DMS 273 (cell line): Measurements from ENCODE around the gene CYP2W1.
A peak's percentile ranks its signal among the peaks of the same experiment; 100 is the strongest.

Source experiments
- DNase-seq: peaks from one replicate; lab custom pipeline; 2025; ENCODE audit not compliant: unreplicated experiment; lab: John Stamatoyannopoulos, UW

The CYP2W1 gene

DNA sequence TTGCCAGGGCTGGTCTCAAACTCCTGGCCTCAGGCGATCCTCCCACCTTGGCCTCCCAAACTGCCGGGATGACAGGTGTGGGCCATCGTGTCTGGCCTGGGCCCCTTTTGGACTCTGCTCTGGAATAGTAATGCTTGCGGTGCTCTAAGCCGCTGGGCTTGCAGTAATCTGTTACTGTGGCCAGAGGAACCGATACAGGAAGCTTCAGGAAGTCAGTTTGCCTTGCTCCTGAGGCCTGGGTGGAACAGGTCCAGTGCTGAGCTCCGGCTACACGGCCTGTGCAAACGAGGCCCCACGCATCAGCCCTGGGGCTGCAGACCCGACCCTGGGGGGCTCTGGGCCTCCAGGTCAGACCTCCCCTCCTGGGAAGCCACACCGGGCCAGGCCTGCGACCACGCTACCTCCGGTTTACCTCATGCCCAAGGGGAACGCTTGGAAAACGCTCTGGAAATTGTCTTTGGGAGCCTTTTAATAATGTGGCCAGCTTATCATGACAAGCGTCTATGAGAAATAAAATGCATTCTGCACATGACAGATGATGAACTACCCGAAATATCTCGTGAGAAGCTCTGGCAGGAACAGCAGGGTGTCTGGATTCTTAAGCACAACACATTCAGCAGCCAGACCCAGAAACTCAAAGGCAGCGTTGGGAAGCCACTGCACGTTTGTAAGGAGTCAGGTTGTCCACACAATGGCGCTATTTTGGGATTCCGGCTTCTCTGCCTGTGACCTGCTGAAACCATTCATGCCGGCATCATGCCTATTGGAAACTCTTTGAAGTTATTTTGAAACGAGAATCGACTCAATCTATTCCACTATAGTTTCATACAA is 18.4 kb upstream of the CYP2W1 start:
- peak; percentile 90 for DNase-seq

- DNase-seq: no peak
These were observed 16.5 kb upstream of the CYP2W1 start for GRCh38 chr7:966291-967069.

DNA sequence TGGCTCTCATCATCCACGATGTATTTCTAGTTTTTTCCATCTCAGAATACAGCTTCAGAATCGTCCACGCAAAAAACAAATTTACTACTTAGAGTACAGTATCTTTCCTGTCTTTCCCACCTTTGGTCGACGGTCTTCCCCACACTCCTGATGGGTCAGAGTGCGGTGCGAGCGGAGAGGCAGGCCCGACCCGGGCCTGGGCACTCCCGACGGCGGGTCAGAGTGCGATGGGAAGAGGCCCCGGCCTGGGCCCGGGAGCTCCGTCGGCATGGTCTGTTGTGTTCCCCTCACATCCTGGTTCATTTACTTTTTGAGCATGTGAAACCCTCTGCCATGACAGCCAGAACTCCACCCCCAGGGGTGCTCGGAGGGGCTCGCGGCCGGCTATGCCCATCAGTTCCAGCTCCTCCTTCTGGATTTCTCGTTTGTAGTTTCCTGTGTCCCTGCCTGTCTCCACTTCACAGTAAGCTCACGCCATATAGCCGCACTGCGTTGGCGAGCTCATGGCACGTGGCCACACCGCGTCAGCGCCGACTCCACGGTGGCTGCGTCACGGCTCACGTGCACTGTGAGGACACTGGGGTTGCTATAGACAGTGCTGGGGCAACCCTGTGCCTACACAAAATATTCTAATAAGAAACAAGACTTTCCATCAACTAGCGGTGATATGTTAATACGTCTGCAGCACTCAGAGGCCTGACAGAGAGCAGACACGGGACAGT is 15.5 kb upstream of the CYP2W1 start:
- no peak for DNase-seq

GRCh38 chr7:968205-969105 is 14.5 kb upstream of the CYP2W1 start:
- DNase-seq: no peak

DNA sequence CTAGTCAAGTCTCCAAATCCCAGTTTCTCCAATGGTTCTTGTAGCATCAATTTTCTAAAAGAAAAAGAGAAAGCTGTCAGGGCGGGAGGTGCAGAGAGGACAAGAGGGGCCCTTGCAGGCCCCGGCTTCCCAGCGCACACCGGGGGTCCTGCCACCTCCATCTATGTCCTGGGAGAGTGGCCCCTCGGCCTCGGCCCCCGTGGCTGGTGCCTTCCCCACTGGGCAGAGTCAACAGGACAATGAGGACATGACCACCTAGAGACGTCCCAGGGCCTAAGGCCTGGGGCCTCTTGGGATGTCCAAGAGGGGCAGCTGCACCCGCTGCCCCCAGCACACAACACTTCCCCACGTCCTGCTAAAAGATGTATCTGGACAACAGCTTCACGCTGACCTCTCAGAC is 13.6 kb upstream of the CYP2W1 start:
- DNase-seq: no peak

GRCh38 chr7:970744-971143 is 12.2 kb upstream of the CYP2W1 start:
- no peak for DNase-seq

- no peak for DNase-seq
These were observed 10.9 kb upstream of the CYP2W1 start for GRCh38 chr7:972110-972509.

- no peak for DNase-seq
These were observed 10.2 kb upstream of the CYP2W1 start for GRCh38 chr7:972676-973309.

DNA sequence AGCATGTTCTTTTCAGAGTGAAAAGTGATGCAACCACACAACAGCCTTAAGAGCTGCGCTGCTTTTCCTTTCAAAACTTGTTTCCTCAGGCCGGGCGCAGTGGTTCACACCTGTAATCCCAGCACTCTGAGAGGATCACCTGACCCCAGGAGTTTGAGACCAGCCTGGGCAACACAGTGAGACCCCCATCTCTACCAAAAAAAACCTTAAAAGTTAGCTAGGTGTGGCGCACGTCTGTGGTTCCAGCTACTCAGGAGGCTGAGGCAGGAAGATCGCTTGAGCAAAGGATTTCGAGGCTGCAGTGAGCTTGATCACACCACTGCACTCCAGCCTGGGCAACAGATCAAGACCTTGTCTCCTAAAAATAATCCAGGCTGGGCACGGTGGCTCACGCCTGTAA is 9.7 kb upstream of the CYP2W1 start:
- DNase-seq: no peak

GRCh38 chr7:974172-974571 is 8.8 kb upstream of the CYP2W1 start:
- DNase-seq: no peak

GRCh38 chr7:974820-975681 is 7.9 kb upstream of the CYP2W1 start, which contains the start of gene COX19:
TSS of gene COX19 (minus strand) at chr7:975549. CDS start at chr7:975509, 40 bp downstream.
- DNase-seq: peak; percentile 97

DNA sequence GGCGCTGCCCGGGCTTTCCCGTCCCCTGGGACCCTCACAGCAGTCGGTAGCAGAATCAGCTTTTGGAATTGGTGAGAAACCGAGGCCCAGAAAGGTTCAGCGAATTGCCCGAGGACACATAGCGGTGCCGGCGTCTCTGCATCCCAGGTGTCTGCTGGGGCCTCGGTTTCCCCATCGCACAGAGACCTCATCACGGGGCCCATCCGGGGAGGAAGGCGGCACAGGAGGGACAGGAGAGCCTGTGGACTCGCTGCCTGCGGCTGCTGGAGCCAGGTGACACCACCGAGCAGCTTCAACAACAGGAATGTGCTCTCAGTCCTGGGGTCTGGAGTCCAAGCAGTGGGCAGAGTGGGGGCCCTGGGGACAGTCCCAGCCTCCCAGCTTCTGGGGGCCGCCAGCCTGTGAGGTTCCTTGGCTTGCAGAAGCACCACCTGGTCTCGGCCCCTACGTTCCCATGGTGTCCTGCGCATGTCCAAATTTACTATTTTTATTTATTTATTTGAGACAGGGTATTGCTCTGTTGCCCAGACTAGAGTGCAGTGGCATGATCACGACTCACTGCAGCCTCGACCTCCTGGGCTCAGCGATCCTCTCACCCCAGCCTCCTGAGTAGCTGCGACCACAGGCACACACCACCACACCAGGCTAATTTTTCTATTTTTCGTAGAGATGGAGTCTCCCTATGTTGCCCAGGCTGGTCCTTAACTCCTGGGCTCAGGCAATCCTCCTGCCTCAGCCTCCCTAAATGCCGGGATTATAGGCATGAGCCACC is 7.1 kb upstream of the CYP2W1 start:
- no peak for DNase-seq

- no peak for DNase-seq
These were observed 6.1 kb upstream of the CYP2W1 start for GRCh38 chr7:976901-977325.

- no peak for DNase-seq
These were observed 5.5 kb upstream of the CYP2W1 start for GRCh38 chr7:977326-978048.

GRCh38 chr7:978049-978346 is 5.0 kb upstream of the CYP2W1 start:
- DNase-seq: no peak

GRCh38 chr7:978416-979091 is 4.4 kb upstream of the CYP2W1 start:
- DNase-seq: no peak

DNA sequence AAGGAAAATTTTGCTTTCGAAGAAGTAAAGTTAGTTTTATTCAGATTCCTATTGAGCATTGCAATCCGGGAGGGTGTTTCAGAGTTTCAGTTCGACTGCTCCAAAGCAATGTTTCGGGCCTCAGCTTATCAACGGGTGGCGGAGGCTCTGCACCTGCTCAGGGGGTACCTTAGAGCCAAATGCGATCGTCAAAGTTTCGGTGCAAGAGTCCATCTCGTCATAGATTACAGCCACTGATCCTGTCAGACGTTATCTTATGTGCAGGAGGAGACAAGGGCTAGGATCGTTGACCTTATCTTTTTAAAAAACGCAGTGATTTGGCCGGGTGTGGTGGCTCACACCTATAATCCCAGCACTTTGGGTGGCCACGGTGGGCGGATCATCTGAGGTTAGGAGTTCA is 3.8 kb upstream of the CYP2W1 start:
- no peak for DNase-seq
